Measurements from ENCODE around the gene SCN1A. TPM values are rescaled to one million over a fixed set of nuclear protein-coding genes. Genes with fewer than 3 reads are reported as not detected.

SCN1A gene
- total and polyA plus RNA-seq, 2 of the 13 experiments (the other 11 are each of a cell fraction or from before 2014, with no cell fraction given) = 19.9 to 39.4 TPM

GRCh38 chr2:166127217-166128155, at the start of gene SCN1A (continued):
- 0 out of 2 replicates have a peak, but pooled peaks have one; percentile 22 for TF ChIP-seq TFE3 (CRISPR knock-in tag; IDR thresholded peaks at IDR 0.05)
- TF ChIP-seq GPN1 (CRISPR knock-in tag; IDR thresholded peaks at IDR 0.05; ENCODE audit: borderline replicate concordance) = no peak
- TF ChIP-seq HHEX (CRISPR knock-in tag; IDR thresholded peaks at IDR 0.05) = no peak
- TF ChIP-seq, protein P1, sequence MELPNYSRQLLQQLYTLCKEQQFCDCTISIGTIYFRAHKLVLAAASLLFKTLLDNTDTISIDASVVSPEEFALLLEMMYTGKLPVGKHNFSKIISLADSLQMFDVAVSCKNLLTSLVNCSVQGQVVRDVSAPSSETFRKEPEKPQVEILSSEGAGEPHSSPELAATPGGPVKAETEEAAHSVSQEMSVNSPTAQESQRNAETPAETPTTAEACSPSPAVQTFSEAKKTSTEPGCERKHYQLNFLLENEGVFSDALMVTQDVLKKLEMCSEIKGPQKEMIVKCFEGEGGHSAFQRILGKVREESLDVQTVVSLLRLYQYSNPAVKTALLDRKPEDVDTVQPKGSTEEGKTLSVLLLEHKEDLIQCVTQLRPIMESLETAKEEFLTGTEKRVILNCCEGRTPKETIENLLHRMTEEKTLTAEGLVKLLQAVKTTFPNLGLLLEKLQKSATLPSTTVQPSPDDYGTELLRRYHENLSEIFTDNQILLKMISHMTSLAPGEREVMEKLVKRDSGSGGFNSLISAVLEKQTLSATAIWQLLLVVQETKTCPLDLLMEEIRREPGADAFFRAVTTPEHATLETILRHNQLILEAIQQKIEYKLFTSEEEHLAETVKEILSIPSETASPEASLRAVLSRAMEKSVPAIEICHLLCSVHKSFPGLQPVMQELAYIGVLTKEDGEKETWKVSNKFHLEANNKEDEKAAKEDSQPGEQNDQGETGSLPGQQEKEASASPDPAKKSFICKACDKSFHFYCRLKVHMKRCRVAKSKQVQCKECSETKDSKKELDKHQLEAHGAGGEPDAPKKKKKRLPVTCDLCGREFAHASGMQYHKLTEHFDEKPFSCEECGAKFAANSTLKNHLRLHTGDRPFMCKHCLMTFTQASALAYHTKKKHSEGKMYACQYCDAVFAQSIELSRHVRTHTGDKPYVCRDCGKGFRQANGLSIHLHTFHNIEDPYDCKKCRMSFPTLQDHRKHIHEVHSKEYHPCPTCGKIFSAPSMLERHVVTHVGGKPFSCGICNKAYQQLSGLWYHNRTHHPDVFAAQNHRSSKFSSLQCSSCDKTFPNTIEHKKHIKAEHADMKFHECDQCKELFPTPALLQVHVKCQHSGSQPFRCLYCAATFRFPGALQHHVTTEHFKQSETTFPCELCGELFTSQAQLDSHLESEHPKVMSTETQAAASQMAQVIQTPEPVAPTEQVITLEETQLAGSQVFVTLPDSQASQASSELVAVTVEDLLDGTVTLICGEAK (IDR thresholded peaks at IDR 0.05) = 0 out of 2 replicates have a peak, but pooled peaks have one; percentile 44
- TF ChIP-seq, protein P1 (CRISPR knock-in tag; IDR thresholded peaks at IDR 0.05) = no peak; the same call in 1 of the 2 replicates
- TF ChIP-seq ZNF256 (CRISPR knock-in tag; conservative IDR thresholded peaks at IDR 0.05) = no peak
- TF ChIP-seq ATF7-NPFF (CRISPR knock-in tag; IDR thresholded peaks at IDR 0.05; ENCODE audit: low read depth) = peak; percentile 54; the same call in 1 of the 2 replicates
- TF ChIP-seq, protein P2, sequence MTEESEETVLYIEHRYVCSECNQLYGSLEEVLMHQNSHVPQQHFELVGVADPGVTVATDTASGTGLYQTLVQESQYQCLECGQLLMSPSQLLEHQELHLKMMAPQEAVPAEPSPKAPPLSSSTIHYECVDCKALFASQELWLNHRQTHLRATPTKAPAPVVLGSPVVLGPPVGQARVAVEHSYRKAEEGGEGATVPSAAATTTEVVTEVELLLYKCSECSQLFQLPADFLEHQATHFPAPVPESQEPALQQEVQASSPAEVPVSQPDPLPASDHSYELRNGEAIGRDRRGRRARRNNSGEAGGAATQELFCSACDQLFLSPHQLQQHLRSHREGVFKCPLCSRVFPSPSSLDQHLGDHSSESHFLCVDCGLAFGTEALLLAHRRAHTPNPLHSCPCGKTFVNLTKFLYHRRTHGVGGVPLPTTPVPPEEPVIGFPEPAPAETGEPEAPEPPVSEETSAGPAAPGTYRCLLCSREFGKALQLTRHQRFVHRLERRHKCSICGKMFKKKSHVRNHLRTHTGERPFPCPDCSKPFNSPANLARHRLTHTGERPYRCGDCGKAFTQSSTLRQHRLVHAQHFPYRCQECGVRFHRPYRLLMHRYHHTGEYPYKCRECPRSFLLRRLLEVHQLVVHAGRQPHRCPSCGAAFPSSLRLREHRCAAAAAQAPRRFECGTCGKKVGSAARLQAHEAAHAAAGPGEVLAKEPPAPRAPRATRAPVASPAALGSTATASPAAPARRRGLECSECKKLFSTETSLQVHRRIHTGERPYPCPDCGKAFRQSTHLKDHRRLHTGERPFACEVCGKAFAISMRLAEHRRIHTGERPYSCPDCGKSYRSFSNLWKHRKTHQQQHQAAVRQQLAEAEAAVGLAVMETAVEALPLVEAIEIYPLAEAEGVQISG (CRISPR knock-in tag; IDR thresholded peaks at IDR 0.05) = peak; percentile 66
- peak; percentile 60 for TF ChIP-seq NFIC (IDR thresholded peaks at IDR 0.05; ENCODE audit: low read length)
